Transverse colon (tissue), 4 donors: ENCODE measurements around the gene B2M. TPM values are rescaled to one million over a fixed set of nuclear protein-coding genes. Genes with fewer than 3 reads are reported as not detected.
A peak's percentile ranks its signal among the peaks of the same experiment; 100 is the strongest.

Source experiments
- DNase-seq: peaks from one replicate; pipeline ENCODE4 v3.0.0-alpha.2; 2019
- H3K27ac ChIP-seq, 4 donors: fragments of 200-600 bp; sonication (generic); 2 replicates each; pipeline ENCODE4 v1.5.1; 2016 to 2018; ENCODE audit warnings: inconsistent platforms in 4 of 4
- H3K27me3 ChIP-seq: fragments of 200-600 bp; sonication (generic); 2 replicates; pipeline ENCODE4 v1.5.1; 2017; ENCODE audit warnings: inconsistent platforms
- H3K36me3 ChIP-seq, 4 donors: fragments of 200-600 bp; sonication (generic); 2 replicates each; pipeline ENCODE4 v1.5.1; 2017 to 2019; ENCODE audit warnings: inconsistent platforms in 4 of 4
- H3K4me1 ChIP-seq, 4 donors: fragments of 200-600 bp; sonication (generic); 2 replicates each; pipeline ENCODE4 v1.5.1; 2017 to 2020; ENCODE audit warnings: inconsistent platforms in 4 of 4
- H3K4me3 ChIP-seq, 4 donors: fragments of 200-600 bp; sonication (generic); 1 replicate in 1 of 4; 2 replicates in 3 of 4; pipeline versions ENCODE4 v1.5.1 to v1.6.1; 2017 to 2019; ENCODE audit warnings: inconsistent platforms in 4 of 4
- H3K9me3 ChIP-seq, 2 donors: fragments of 200-600 bp; sonication (generic); 2 replicates each; pipeline ENCODE4 v1.5.1; 2017 to 2019; ENCODE audit warnings: inconsistent platforms in 2 of 2
- EP300 ChIP-seq: sonication (generic); formaldehyde crosslinking; IDR thresholded peaks from one replicate; pipeline ENCODE4 v1.6.1; 2017; ENCODE audit warnings: antibody characterized with exemption, low read depth
- POLR2A ChIP-seq: fragments of 450-650 bp; IDR thresholded peaks from one replicate; pipeline ENCODE4 v1.6.1; 2016; ENCODE audit warnings: antibody characterized with exemption, mild to moderate bottlenecking, moderate library complexity
- POLR2AphosphoS5 ChIP-seq, 3 donors: sonication (generic); formaldehyde crosslinking; IDR thresholded peaks; one replicate each; pipeline ENCODE4 v1.6.1; 2016; ENCODE audit warnings: antibody characterized with exemption in 3 of 3
- WGBS, 2 donors: methylation state at CpG; one replicate each; pipeline ENCODE4 v1.1.5; 2018; ENCODE audit warnings: low coverage in 1 of 2; 5-methylcytosine and 5-hydroxymethylcytosine counted together
- in situ Hi-C, 4 donors: fragments of 200-750 bp; cut with MboI; loops; one replicate each; pipeline versions ENCODE4 v1.15.0 to v1.15.1; 2017; ENCODE audit warnings: low sequenced_read_pairs in 3 of 4, low pct_ligation_motif_present in 1 of 4, low pct_unique_long_range_greater_than_20kb in 1 of 4
- intact Hi-C: fragments of 100-400 bp; cut with DNase I; formaldehyde crosslinking; loops from one replicate; pipeline ENCODE4 v1.15.1; 2023; ENCODE audit warnings: low total_unique reads
- total RNA-seq, 4 donors: library from RNA; depleted of rRNA; stranded (reverse); fragments of >200 nt; gene quantifications; one replicate each; pipeline ENCODE4 v1.1.0, GENCODE V29; 2016
- TF ChIP-seq, protein P1 (sequence below), 5 experiments: fragments of 200-600 bp in 3 of 5; fragments of 450-650 bp in 2 of 5; sonication (generic) in 3 of 5; IDR thresholded peaks; 1 replicate in 2 of 5; 2 replicates in 3 of 5; pipeline ENCODE4 v1.5.1; 2016 to 2017; ENCODE audit warnings: antibody characterized with exemption in 5 of 5, inconsistent platforms in 3 of 5, mild to moderate bottlenecking in 2 of 5, moderate library complexity in 1 of 5

B2M gene
- total RNA-seq, 4 donors from 2014 or later = 1,352 to 7,131 (median 5,706) TPM

GRCh38 chr15:44673639-44674038, 37.7 kb upstream of the B2M start:
- Histone ChIP-seq H3K27ac (no peak overlapping the region), H3K4me1 (no peaks in the 10 kb centered on the region), H3K27me3 (no peaks in the 10 kb centered on the region), H3K36me3 (no peaks in the 10 kb centered on the region), H3K9me3 (no peaks in the 10 kb centered on the region), H3K4me3 (no peak overlapping the region)
- in situ Hi-C loops (no loop called here), intact Hi-C loops (loop anchor here (5.0 kb wide), 1 partner anchor 34 kb away; no protein-coding TSS in a partner anchor)
- 86 to 100% methylated on average over 1 to 2 of the region's 2 CpGs for WGBS, 2 donors
- no peak for TF ChIP-seq POLR2A
- TF ChIP-seq, protein P1, sequence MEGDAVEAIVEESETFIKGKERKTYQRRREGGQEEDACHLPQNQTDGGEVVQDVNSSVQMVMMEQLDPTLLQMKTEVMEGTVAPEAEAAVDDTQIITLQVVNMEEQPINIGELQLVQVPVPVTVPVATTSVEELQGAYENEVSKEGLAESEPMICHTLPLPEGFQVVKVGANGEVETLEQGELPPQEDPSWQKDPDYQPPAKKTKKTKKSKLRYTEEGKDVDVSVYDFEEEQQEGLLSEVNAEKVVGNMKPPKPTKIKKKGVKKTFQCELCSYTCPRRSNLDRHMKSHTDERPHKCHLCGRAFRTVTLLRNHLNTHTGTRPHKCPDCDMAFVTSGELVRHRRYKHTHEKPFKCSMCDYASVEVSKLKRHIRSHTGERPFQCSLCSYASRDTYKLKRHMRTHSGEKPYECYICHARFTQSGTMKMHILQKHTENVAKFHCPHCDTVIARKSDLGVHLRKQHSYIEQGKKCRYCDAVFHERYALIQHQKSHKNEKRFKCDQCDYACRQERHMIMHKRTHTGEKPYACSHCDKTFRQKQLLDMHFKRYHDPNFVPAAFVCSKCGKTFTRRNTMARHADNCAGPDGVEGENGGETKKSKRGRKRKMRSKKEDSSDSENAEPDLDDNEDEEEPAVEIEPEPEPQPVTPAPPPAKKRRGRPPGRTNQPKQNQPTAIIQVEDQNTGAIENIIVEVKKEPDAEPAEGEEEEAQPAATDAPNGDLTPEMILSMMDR (IDR thresholded peaks at IDR 0.05) = no peak
- TF ChIP-seq EP300 = no peak
- no peak for TF ChIP-seq POLR2AphosphoS5 (IDR thresholded peaks at IDR 0.05)
- no peak for DNase-seq

GRCh38 chr15:44675911-44676310, 35.4 kb upstream of the B2M start:
- Histone ChIP-seq H3K4me1 (no peaks in the 10 kb centered on the region), H3K4me3 (no peak overlapping the region), H3K27me3 (no peaks in the 10 kb centered on the region), H3K27ac (no peak overlapping the region), H3K36me3 (no peaks in the 10 kb centered on the region), H3K9me3 (no peaks in the 10 kb centered on the region)
- intact Hi-C loops (no loop called here), in situ Hi-C loops (no loop called here)
- WGBS, 2 donors = 67 to 81% methylated on average over 3 to 5 of the region's 5 CpGs
- TF ChIP-seq EP300 (no peak), POLR2AphosphoS5 (IDR thresholded peaks at IDR 0.05) (no peak), POLR2A (no peak)
- TF ChIP-seq, protein P1 (IDR thresholded peaks at IDR 0.05) = no peak
- no peak for DNase-seq

DNA sequence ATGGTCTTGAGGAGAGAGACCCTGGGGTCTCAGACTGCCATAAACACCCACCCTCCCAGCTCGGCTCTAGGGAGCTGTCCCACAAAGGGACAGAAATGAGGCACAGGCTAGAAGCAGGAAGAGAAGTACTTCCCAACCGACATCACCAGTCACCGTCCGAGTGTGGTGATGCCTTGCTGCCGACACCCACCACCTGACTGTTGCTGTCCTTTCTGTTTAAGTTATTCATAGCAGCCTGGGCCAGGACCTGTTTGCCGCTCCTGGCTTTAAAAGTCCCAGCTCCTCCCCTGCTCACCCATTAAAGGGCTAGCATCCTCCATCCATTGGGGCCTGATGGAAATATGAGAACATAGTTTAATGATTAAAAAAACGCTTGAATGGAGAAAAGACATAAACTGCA, 34.6 kb upstream of the B2M start:
- Histone ChIP-seq H3K27me3 (no peaks in the 10 kb centered on the region), H3K27ac (peak overlapping the region in 1 of 4 donors; percentile 4), H3K4me1 (no peaks in the 10 kb centered on the region), H3K4me3 (no peak overlapping the region), H3K9me3 (no peaks in the 10 kb centered on the region), H3K36me3 (no peaks in the 10 kb centered on the region)
- intact Hi-C loops = no loop called here
- in situ Hi-C loops = no loop called here
- WGBS, 2 donors = 64 to 93% methylated on average over 2 to 7 of the region's 7 CpGs
- no peak for TF ChIP-seq POLR2AphosphoS5 (IDR thresholded peaks at IDR 0.05)
- DNase-seq = no peak

DNA sequence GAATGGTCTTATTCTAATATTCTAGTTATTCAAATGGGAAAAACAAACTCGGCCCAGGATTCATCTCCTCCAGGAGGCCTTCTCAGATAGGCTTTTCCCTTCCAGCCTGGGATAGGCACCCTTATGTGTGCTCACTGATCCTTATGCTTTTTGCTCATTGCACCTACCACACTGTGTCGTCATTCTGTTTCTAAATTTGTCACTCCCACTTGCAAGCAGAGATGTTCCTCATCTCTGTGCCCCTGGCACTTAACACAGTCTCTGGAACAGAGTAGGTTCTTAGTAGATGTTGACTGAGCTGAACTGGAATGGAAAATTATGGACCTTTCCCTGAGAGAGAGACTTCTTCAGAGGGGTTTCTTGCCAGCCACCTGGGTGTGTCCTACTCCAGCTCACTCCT, 29.1 kb upstream of the B2M start:
- 80 to 83% methylated on average over 2 of the region's 2 CpGs for WGBS, 2 donors
- Histone ChIP-seq H3K36me3 (no peaks in the 10 kb centered on the region), H3K4me3 (no peak overlapping the region), H3K27me3 (no peaks in the 10 kb centered on the region), H3K27ac (peak overlapping the region in 1 of 4 donors; percentile 74), H3K9me3 (no peaks in the 10 kb centered on the region), H3K4me1 (peaks cover 3 to 17% (median 13%) of the 10 kb centered on the region in 4 donors)
- no peak for DNase-seq
- in situ Hi-C loops = no loop called here
- TF ChIP-seq POLR2AphosphoS5 (IDR thresholded peaks at IDR 0.05) (no peak), POLR2A (no peak), EP300 (no peak)
- TF ChIP-seq, protein P1 (IDR thresholded peaks at IDR 0.05) = no peak
- intact Hi-C loops = no loop called here
